ENCODE results near the gene RABGAP1L.

- TF ChIP-seq YY1 (IDR thresholded peaks at IDR 0.05; ENCODE audit: insufficient read depth, insufficient read length): no peak
- TF ChIP-seq ZNF274 (IDR thresholded peaks at IDR 0.05; ENCODE audit: low read depth, low read length): no peak
- TF ChIP-seq SUZ12 (IDR thresholded peaks at IDR 0.05; ENCODE audit: extremely low read depth, insufficient read depth, insufficient read length): no peak
These were observed 205.8 kb downstream of the RABGAP1L start for GRCh38 chr1:174364996-174365736.

Measured in NT2/D1 (cell line).